ENCODE data around the gene QRSL1. TPM values are rescaled to one million over a fixed set of nuclear protein-coding genes. Genes with fewer than 3 reads are reported as not detected.

Gene QRSL1, protein sequence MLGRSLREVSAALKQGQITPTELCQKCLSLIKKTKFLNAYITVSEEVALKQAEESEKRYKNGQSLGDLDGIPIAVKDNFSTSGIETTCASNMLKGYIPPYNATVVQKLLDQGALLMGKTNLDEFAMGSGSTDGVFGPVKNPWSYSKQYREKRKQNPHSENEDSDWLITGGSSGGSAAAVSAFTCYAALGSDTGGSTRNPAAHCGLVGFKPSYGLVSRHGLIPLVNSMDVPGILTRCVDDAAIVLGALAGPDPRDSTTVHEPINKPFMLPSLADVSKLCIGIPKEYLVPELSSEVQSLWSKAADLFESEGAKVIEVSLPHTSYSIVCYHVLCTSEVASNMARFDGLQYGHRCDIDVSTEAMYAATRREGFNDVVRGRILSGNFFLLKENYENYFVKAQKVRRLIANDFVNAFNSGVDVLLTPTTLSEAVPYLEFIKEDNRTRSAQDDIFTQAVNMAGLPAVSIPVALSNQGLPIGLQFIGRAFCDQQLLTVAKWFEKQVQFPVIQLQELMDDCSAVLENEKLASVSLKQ
- 6.3 and 8.7 TPM in 2 replicates for total RNA-seq

GRCh38 chr6:106629103-106629858 lies at the start of gene QRSL1, which contains the start of gene RTN4IP1:
QRSL1 (plus strand) TSS chr6:106629578; CDS start chr6:106629682, 104 bp downstream.
RTN4IP1 (minus strand) TSS chr6:106629498; CDS start chr6:106629021, 477 bp downstream.

Other genes with a start within 250 kb of the QRSL1 start
- gene RTN4IP1, start 80 bp upstream of the QRSL1 start, total RNA-seq: 10.6 and 17.0 TPM in 2 replicates

Measured in myometrial cell (primary cell).